CD4-positive, alpha-beta memory T cell (primary cell): ENCODE results near the gene PARD3B. TPM values are rescaled to one million over a fixed set of nuclear protein-coding genes. Genes with fewer than 3 reads are reported as not detected.

Experiments
- CTCF ChIA-PET: fragments of 350-600 bp; sonication (Branson Sonifier 250); formaldehyde crosslinking; loops from one replicate; lab custom pipeline; 2021; ENCODE audit warnings: inconsistent platforms; ENCODE audit not compliant: partially characterized antibody; lab: Charles Lee
- POLR2A ChIA-PET: fragments of 350-600 bp; sonication (Branson Sonifier 250); formaldehyde crosslinking; loops from one replicate; lab custom pipeline; 2021; ENCODE audit not compliant: partially characterized antibody; lab: Charles Lee
- DNase-seq, 5 donors: peaks; one replicate each; pipeline versions ENCODE4 v3.0.0 to v3.0.0-alpha.2; 2020 to 2022; ENCODE audit warnings: mixed read lengths in 1 of 5
- H3K27ac ChIP-seq: one replicate; pipeline ENCODE4 v1.7.0; 2013; ENCODE audit warnings: low read depth, low read length
- H3K27me3 ChIP-seq: 2 replicates; pipeline ENCODE4 v1.7.0; 2013; ENCODE audit warnings: mild to moderate bottlenecking, low read length, moderate library complexity; ENCODE audit not compliant: insufficient read depth
- H3K36me3 ChIP-seq: 2 replicates; pipeline ENCODE4 v1.7.0; 2013; ENCODE audit warnings: mild to moderate bottlenecking, low read length, moderate library complexity; ENCODE audit not compliant: insufficient read depth
- H3K4me1 ChIP-seq: 2 replicates; pipeline ENCODE4 v1.7.0; 2013; ENCODE audit warnings: mild to moderate bottlenecking, low read length, moderate library complexity; ENCODE audit not compliant: insufficient read depth
- H3K4me3 ChIP-seq, 2 donors: one replicate each; pipeline ENCODE4 v1.7.0; 2013; ENCODE audit warnings: low read length in 2 of 2, mild to moderate bottlenecking in 1 of 2
- H3K9me3 ChIP-seq, 2 donors: one replicate each; pipeline ENCODE4 v1.7.0; 2013; ENCODE audit warnings: low read length in 2 of 2, control low read depth in 1 of 2; ENCODE audit not compliant: control insufficient read depth in 1 of 2
- H3K27ac Mint-ChIP-seq, 7 donors: one replicate each; pipeline ENCODE4 v1.8.0; 2020 to 2021; ENCODE audit warnings: mixed read lengths in 7 of 7, mild to moderate bottlenecking in 6 of 7, inconsistent platforms in 3 of 7, moderate library complexity in 3 of 7
- H3K27me3 Mint-ChIP-seq, 2 donors: one replicate each; pipeline ENCODE4 v1.8.0; 2020 to 2021; ENCODE audit warnings: mixed read lengths in 2 of 2
- H3K36me3 Mint-ChIP-seq, 2 donors: one replicate each; pipeline ENCODE4 v1.8.0; 2020 to 2021; ENCODE audit warnings: mixed read lengths in 2 of 2, inconsistent platforms in 1 of 2, mild to moderate bottlenecking in 1 of 2
- H3K4me1 Mint-ChIP-seq, 4 donors: one replicate each; pipeline ENCODE4 v1.8.0; 2020 to 2021; ENCODE audit warnings: mixed read lengths in 4 of 4, mild to moderate bottlenecking in 1 of 4
- H3K4me3 Mint-ChIP-seq, 8 donors: one replicate each; pipeline ENCODE4 v1.8.0; 2020 to 2021; ENCODE audit warnings: mixed read lengths in 8 of 8, mild to moderate bottlenecking in 7 of 8, moderate library complexity in 6 of 8, inconsistent platforms in 3 of 8
- H3K9me3 Mint-ChIP-seq, 8 donors: one replicate each; pipeline ENCODE4 v1.8.0; 2020 to 2021; ENCODE audit warnings: mixed read lengths in 8 of 8, mild to moderate bottlenecking in 5 of 8, inconsistent platforms in 3 of 8, moderate library complexity in 1 of 8
- intact Hi-C: fragments of 100-400 bp; cut with micrococcal nuclease; formaldehyde crosslinking; loops from one replicate; pipeline ENCODE4 v1.15.1; 2023
- polyA plus RNA-seq, 2 donors: library from polyadenylated mRNA; unstranded; fragments of 300-500 nt; fragmentation: Illumina TruSeq; gene quantifications; one replicate each; pipeline ENCODE4 v1.2.3, GENCODE V29; 2021
- total RNA-seq, 2 experiments: library from RNA; stranded (reverse); gene quantifications; one replicate each; pipeline ENCODE4 v1.2.3, GENCODE V29; 2021

The PARD3B gene
- total and polyA plus RNA-seq, 4 experiments from 2014 or later: 0.44 to 1.3 (median 1.2) TPM; not detected in 1

DNA sequence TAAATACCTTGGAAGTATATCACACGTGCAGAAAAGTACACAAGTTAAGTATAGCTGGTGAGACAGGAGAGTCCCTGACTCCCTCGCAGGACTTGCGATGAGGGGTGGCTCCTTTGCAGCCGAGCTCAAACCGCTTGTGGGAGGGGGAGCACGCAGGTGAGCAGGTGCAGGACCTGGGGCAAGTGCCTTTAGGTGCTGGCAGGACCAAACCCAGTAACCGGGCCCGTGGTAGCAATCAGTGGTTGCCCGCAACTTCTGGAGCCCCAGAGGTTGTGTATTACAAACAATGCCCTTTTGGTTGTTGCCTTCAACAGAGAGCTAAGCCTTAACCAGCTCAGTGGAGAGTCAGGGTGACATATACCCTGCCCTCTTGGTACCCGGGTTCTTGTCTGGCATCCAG is 132.8 kb downstream of the PARD3B start:
- CTCF ChIA-PET: no interaction called here

DNA sequence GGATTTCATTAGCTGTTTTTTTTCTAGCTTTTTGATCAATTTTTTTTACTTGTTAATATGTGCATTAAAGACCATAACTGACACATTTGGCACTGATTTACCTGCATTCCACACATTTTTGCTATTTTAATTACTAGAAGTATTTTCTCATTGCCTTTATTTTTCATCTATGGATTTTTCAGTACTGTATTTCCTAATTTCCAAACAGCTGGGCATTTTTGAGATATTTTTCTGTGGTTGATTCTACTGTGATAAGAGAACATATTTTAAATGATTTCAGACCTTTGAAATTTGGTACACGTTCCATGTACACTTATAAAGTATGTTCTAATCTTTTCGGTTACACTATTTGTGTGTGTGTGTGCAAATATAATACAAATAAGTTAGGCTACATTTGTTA is 135.3 kb downstream of the PARD3B start:
- no peak overlapping the region for H3K4me3 Mint-ChIP-seq
- Histone ChIP-seq H3K36me3 (no peaks in the 10 kb centered on the region), H3K4me3 (no peak overlapping the region), H3K9me3 (no peaks in the 10 kb centered on the region), H3K27ac (no peak overlapping the region), H3K27me3 (no peaks in the 10 kb centered on the region), H3K4me1 (no peaks in the 10 kb centered on the region)
- CTCF ChIA-PET: no interaction called here
- H3K4me1 Mint-ChIP-seq: no peaks in the 10 kb centered on the region
- peaks cover 0 to 2% of the 10 kb centered on the region in 2 donors for H3K27me3 Mint-ChIP-seq
- no peak for DNase-seq
- intact Hi-C loops: no loop called here
- H3K36me3 Mint-ChIP-seq: no peaks in the 10 kb centered on the region
- POLR2A ChIA-PET: no interaction called here
- no peak overlapping the region for H3K27ac Mint-ChIP-seq
- H3K9me3 Mint-ChIP-seq: no peaks in the 10 kb centered on the region

More for the DNA sequence above, 132.8 kb downstream of the PARD3B start:
- Histone ChIP-seq H3K9me3 (no peaks in the 10 kb centered on the region), H3K27me3 (no peaks in the 10 kb centered on the region), H3K4me3 (no peak overlapping the region), H3K36me3 (no peaks in the 10 kb centered on the region), H3K27ac (no peak overlapping the region), H3K4me1 (no peaks in the 10 kb centered on the region)
- POLR2A ChIA-PET: no interaction called here
- no peak for DNase-seq
- intact Hi-C loops: no loop called here
- no peaks in the 10 kb centered on the region for H3K4me1 Mint-ChIP-seq
- H3K4me3 Mint-ChIP-seq: no peak overlapping the region
- H3K27me3 Mint-ChIP-seq: peaks cover 0 to 2% of the 10 kb centered on the region in 2 donors
- H3K36me3 Mint-ChIP-seq: no peaks in the 10 kb centered on the region
- H3K9me3 Mint-ChIP-seq: no peaks in the 10 kb centered on the region
- H3K27ac Mint-ChIP-seq: no peak overlapping the region

DNA sequence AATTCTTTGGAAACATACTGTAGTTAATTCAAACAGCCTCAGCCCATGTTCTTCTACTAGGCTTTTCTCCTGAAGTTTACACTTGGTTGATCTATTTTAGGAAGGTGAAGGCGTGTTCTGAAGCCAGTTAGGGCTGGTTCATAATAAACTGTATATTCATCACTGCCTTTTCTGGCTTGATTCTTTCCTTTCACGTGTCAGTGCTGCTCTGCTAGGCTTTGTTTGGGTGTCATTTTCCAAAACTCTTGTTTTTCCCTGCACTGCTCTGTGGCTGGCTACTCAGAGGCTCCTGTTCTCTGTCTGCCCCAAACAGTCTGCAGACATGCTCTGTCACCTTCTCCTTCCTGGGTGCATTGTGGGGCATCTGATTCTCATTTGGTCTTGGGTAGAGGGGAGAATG is 136.1 kb downstream of the PARD3B start:
- Histone ChIP-seq H3K27ac (no peak overlapping the region), H3K27me3 (no peaks in the 10 kb centered on the region), H3K36me3 (no peaks in the 10 kb centered on the region), H3K9me3 (no peaks in the 10 kb centered on the region), H3K4me3 (no peak overlapping the region), H3K4me1 (no peaks in the 10 kb centered on the region)
- H3K4me1 Mint-ChIP-seq: no peaks in the 10 kb centered on the region
- H3K4me3 Mint-ChIP-seq: no peak overlapping the region
- no peak for DNase-seq
- no peaks in the 10 kb centered on the region for H3K9me3 Mint-ChIP-seq
- CTCF ChIA-PET: no interaction called here
- no peaks in the 10 kb centered on the region for H3K36me3 Mint-ChIP-seq
- peaks cover 2% of the 10 kb centered on the region in 2 donors for H3K27me3 Mint-ChIP-seq
- intact Hi-C loops: no loop called here
- H3K27ac Mint-ChIP-seq: no peak overlapping the region
- POLR2A ChIA-PET: no interaction called here

DNA sequence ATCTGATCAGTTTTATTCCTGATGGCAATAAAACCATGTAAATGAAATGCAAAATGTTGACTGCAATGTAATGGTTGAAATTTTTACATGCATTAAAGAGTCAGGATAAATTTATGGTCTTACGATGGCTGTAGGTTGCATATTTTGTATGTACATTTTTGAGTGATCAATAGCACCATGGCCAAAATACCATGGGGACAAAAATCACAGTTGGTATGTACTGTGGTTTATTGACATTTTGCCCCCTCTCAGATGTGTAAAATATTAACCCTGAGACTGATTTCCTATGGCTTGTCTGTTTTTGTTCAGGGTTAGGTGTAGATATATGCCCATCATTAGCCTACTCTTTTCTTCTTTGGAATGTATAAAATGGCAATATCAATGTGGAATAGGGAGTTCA is 138.1 kb downstream of the PARD3B start:
- ChIA-PET POLR2A (no interaction called here), CTCF (no interaction called here)
- DNase-seq: no peak
- Mint-ChIP-seq H3K36me3 (no peaks in the 10 kb centered on the region), H3K27me3 (peaks cover 2% of the 10 kb centered on the region in 2 donors), H3K9me3 (no peaks in the 10 kb centered on the region), H3K4me3 (no peak overlapping the region), H3K4me1 (no peaks in the 10 kb centered on the region), H3K27ac (no peak overlapping the region)
- H3K4me3 ChIP-seq: no peak overlapping the region
- no peaks in the 10 kb centered on the region for H3K9me3 ChIP-seq
- intact Hi-C loops: no loop called here
- H3K27me3 ChIP-seq: no peaks in the 10 kb centered on the region
- no peaks in the 10 kb centered on the region for H3K36me3 ChIP-seq
- H3K27ac ChIP-seq: no peak overlapping the region
- H3K4me1 ChIP-seq: no peaks in the 10 kb centered on the region

DNA sequence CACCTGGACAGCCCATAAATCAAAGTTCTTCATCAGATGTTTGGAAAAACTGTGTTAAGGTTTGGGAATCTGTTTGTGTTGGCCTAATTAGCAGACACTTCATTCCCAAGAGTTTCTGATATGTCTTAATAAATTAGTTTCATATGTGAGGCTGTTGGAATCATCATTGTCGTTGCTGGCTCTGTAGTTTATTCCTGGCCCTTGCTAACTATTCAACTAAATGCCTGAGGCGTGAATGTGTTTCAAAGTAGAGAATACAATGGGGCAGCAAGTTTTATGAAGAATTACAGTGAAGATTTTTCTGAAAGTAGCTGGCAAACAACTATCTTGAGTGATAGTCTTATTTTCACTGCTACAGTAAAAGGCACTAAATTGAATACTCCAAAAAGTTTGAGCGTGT is 141.1 kb downstream of the PARD3B start:
- H3K36me3 ChIP-seq: no peaks in the 10 kb centered on the region
- ChIA-PET CTCF (no interaction called here), POLR2A (no interaction called here)
- Mint-ChIP-seq H3K27me3 (peaks cover 0 to 2% of the 10 kb centered on the region in 2 donors), H3K36me3 (no peaks in the 10 kb centered on the region), H3K4me3 (no peak overlapping the region), H3K9me3 (no peaks in the 10 kb centered on the region), H3K27ac (no peak overlapping the region), H3K4me1 (no peaks in the 10 kb centered on the region)
- H3K27ac ChIP-seq: no peak overlapping the region
- no peak overlapping the region for H3K4me3 ChIP-seq
- no peaks in the 10 kb centered on the region for H3K27me3 ChIP-seq
- H3K9me3 ChIP-seq: no peaks in the 10 kb centered on the region
- H3K4me1 ChIP-seq: no peaks in the 10 kb centered on the region
- DNase-seq: no peak
- intact Hi-C loops: no loop called here

DNA sequence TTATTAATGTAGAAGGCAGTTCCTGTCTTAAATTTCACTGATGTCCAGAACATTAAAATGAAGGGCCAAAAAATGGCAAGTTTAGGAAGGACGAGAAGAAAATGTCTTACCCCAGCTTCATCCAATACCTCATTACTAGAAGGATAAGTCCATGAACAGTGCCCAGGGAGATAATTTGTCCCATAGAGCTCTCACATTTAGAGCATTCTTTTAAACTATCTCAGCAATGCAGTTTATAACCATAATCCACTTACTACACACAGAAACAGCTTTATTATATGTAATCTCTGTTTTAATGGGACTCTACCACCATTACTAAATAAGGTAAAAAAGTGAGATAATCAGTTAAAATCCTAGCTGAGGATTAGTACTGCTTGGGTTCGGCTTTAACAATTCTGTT is 142.5 kb downstream of the PARD3B start:
- Mint-ChIP-seq H3K9me3 (peaks cover 0 to under 1% (median 0%) of the 10 kb centered on the region in 8 donors), H3K4me1 (peaks cover 0 to 5% (median 4%) of the 10 kb centered on the region in 4 donors), H3K27me3 (peaks cover 0 to 2% of the 10 kb centered on the region in 2 donors), H3K36me3 (no peaks in the 10 kb centered on the region), H3K4me3 (no peak overlapping the region), H3K27ac (no peak overlapping the region)
- ChIA-PET CTCF (no interaction called here), POLR2A (no interaction called here)
- H3K27me3 ChIP-seq: no peaks in the 10 kb centered on the region
- H3K4me3 ChIP-seq: no peak overlapping the region
- H3K4me1 ChIP-seq: no peaks in the 10 kb centered on the region
- H3K36me3 ChIP-seq: no peaks in the 10 kb centered on the region
- H3K27ac ChIP-seq: no peak overlapping the region
- no peaks in the 10 kb centered on the region for H3K9me3 ChIP-seq
- DNase-seq: no peak
- intact Hi-C loops: no loop called here

DNA sequence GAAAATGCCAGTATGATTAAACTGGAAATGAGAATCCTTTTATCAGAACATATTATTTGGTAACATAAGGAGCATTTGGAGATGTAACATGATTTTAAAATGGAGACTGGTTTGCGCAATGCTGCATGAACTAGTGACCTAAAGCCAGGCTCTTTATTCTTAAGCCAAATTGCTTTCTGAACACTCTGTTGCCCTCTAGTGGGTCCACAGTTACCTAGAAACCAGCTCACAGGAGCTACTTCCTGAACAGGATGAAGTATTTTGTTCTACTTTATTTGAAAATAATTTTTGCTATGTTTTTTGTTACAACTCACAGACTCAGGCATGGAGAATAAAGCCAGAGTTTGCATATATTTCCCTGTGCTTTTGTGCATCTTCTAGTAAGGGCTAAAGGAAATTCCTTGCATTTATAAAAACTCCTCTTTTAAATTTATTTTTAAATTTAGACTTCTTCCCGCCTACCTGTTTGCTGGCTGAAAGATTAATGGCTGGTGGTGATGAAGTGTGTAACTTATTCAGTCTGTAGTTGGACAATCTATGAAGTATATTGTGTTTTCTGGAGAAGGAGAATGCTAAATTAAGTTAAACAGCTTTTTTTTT is 146.7 kb downstream of the PARD3B start:
- Histone ChIP-seq H3K27me3 (no peaks in the 10 kb centered on the region), H3K4me3 (no peak overlapping the region), H3K9me3 (no peaks in the 10 kb centered on the region), H3K27ac (no peak overlapping the region), H3K4me1 (no peaks in the 10 kb centered on the region), H3K36me3 (no peaks in the 10 kb centered on the region)
- Mint-ChIP-seq H3K9me3 (peaks cover 0 to 2% (median 0%) of the 10 kb centered on the region in 8 donors), H3K36me3 (no peaks in the 10 kb centered on the region), H3K27ac (no peak overlapping the region), H3K4me3 (no peak overlapping the region), H3K4me1 (peaks cover 0 to 11% (median 8%) of the 10 kb centered on the region in 4 donors), H3K27me3 (peaks cover 0 to 1% of the 10 kb centered on the region in 2 donors)
- ChIA-PET POLR2A (no interaction called here), CTCF (interaction anchor here (0.5 to 2.3 kb wide), 7 partner anchors 9 to 987 kb away, joined by 3 to 15 read pairs (median 4); no protein-coding TSS in a partner anchor)
- intact Hi-C loops: loop anchor here (1.0 to 5.0 kb wide), 3 partner anchors 366 to 990 kb away; partner anchors contain the start of gene NRP2
- DNase-seq: peak in 3 of 5 donors; percentile 13 to 24 (median 20)
